Measurements from ENCODE around the gene PKD2L2.
"Not testable (repeated sequence)": the region's sequence is repeated elsewhere in the genome, so short reads cannot be mapped to it uniquely, and the experiment has no call there.

The PKD2L2 gene

DNA sequence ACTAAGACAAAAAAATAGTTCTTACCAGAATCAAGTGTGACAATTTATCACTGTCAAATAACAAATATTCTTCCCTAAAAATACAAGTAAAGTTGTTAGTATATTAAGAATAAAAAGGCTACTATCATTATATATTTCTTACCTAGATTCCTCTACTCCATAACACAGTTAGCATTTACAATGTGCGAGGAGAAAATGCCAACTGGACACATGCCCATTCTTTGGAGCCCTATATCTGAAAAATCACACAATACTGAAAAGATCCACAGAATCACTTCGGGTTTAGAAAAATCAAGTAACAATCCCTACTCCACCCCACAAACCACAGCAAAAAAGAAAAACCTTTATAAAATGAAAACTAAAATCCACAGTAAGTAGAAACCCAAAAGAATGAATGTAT, 70.9 kb downstream of the PKD2L2 start:
- no peak for DNase-seq

DNA sequence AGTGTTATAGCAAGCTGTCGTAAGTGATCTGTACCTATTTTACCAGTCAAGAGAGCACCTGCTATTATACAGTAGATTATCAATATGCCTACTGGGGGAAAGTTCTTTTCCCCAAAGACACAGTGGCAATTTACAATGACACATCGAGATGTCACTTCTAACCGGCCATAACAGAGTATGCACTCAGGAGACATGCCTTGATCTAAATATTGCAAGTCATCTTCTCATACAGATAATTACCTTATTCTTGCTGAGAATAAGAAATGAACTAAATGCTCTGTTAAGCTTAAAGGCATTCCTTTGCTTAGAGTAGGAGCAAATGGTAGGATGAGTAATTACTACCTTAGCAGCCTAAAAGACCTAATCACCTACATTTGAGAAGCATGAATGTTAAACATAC, 71.6 kb downstream of the PKD2L2 start:
- DNase-seq, result no peak

DNA sequence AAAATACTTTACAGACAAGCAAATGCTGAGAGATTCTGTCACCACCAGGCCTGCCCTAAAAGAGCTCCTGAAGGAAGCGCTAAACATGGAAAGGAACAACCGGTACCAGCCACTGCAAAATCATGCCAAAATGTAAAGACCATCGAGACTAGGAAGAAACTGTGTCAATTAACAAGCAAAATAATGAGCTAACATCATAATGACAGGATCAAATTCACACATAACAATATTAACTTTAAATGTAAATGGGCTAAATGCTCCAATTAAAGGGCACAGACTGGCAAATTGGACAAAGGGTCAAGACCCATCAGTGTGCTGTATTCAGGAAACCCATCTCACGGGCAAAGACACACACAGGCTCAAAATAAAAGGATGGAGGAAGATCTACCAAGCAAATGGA, 81.1 kb downstream of the PKD2L2 start:
- not testable (repeated sequence) for DNase-seq

DNA sequence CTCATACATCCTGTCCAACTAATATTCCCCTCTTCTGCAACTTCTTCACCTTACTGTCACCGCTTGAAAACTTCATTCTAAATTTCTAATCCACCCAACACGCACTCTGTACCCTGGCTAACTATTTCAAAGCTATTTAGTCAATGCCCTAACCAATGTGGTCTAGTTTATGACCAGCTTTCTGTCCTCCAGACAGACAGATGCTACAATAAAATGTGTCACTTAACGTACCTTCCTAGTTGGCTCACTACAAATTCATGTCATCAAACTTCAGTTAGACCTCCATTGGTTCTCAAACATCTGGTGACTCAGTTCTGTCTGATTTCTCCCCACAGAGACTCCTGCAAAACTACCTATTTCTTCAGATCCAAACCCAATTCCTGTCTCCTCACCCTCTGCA, 86.0 kb downstream of the PKD2L2 start:
- DNase-seq, result no peak

DNA sequence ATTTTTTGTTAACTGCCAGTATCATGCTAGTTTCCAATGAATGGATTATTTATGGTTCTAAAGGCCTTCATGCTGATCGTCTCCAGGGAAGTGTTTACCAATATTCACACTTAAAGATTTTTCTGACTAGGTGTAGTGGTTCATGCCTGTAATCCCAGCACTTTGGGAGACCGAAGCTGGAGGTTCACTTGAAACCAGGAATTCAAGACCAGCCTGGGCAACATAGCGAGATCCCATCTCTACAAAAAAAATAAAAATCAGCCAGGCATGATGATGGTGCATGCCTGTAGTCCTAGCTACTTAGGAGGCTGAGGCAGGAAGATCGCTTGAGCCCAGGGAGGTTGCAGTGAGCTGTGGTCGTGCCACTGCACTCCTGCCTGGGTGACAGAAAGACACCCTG, 100.2 kb downstream of the PKD2L2 start:
- no peak for DNase-seq
